ENCODE measurements around the gene CNOT2. TPM values are rescaled to one million over a fixed set of nuclear protein-coding genes. Genes with fewer than 3 reads are reported as not detected.

CNOT2 gene
- total RNA-seq, 1 experiment from 2014 or later = 64.7 TPM

- ATAC-seq (no peak), DNase-seq (ENCODE audit: low spot score) (no peak)
- no peaks in the 10 kb centered on the region for H3K9me3 Mint-ChIP-seq
- POLR2A ChIA-PET = no interaction called here
- no peak overlapping the region for H3K4me3 Mint-ChIP-seq
- no peak overlapping the region; the same call in 1 of the 2 replicates for H3K27ac Mint-ChIP-seq
- CTCF ChIA-PET = no interaction called here
- no peaks in the 10 kb centered on the region for H3K27me3 Mint-ChIP-seq (ENCODE audit: low read depth)
- H3K4me1 Mint-ChIP-seq = peaks cover 2% of the 10 kb centered on the region
- TF ChIP-seq USF1 (CRISPR knock-in tag; IDR thresholded peaks at IDR 0.05) (no peak), ZNF512 (CRISPR knock-in tag; IDR thresholded peaks at IDR 0.05; ENCODE audit: borderline replicate concordance) (no peak), ZNF281 (CRISPR knock-in tag; IDR thresholded peaks at IDR 0.05) (no peak)
- H3K36me3 Mint-ChIP-seq = peaks cover 46% of the 10 kb centered on the region
Observed at GRCh38 chr12:70398862-70399261, 155.6 kb downstream of the CNOT2 start.

GRCh38 chr12:70399311-70399710 lies 156.1 kb downstream of the CNOT2 start:
- H3K36me3 Mint-ChIP-seq = peaks cover 49% of the 10 kb centered on the region
- no peaks in the 10 kb centered on the region for H3K4me1 Mint-ChIP-seq
- POLR2A ChIA-PET = no interaction called here

GRCh38 chr12:70400124-70400523 lies 156.9 kb downstream of the CNOT2 start:
- CTCF ChIA-PET = no interaction called here
- Mint-ChIP-seq H3K27ac (no peak overlapping the region), H3K4me1 (no peaks in the 10 kb centered on the region), H3K4me3 (no peak overlapping the region), H3K9me3 (no peaks in the 10 kb centered on the region), H3K36me3 (peaks cover 57% of the 10 kb centered on the region), H3K27me3 (ENCODE audit: low read depth) (no peaks in the 10 kb centered on the region)
- POLR2A ChIA-PET = no interaction called here
- ATAC-seq (no peak), DNase-seq (ENCODE audit: low spot score) (no peak)
- TF ChIP-seq ATF3 (CRISPR knock-in tag; conservative IDR thresholded peaks at IDR 0.05) = no peak
- no peak for TF ChIP-seq STAT6 (CRISPR knock-in tag; conservative IDR thresholded peaks at IDR 0.05; ENCODE audit: low read depth)
- TF ChIP-seq NFATC4 (CRISPR knock-in tag; IDR thresholded peaks at IDR 0.05) = no peak
- no peak for TF ChIP-seq ZBTB43 (CRISPR knock-in tag; IDR thresholded peaks at IDR 0.05)
- no peak for TF ChIP-seq ERG (CRISPR knock-in tag; IDR thresholded peaks at IDR 0.05)
- no peak for TF ChIP-seq SP1 (CRISPR knock-in tag; conservative IDR thresholded peaks at IDR 0.05)
- TF ChIP-seq FOXP1 (CRISPR knock-in tag; IDR thresholded peaks at IDR 0.05; ENCODE audit: borderline replicate concordance) = no peak
- no peak for TF ChIP-seq ZNF219 (CRISPR knock-in tag; IDR thresholded peaks at IDR 0.05; ENCODE audit: borderline replicate concordance)
- no peak for TF ChIP-seq PRRX2 (CRISPR knock-in tag; IDR thresholded peaks at IDR 0.05)
- TF ChIP-seq ATF1 (CRISPR knock-in tag; IDR thresholded peaks at IDR 0.05) = no peak

More at GRCh38 chr12:70399311-70399710, 156.1 kb downstream of the CNOT2 start:
- Mint-ChIP-seq H3K27me3 (ENCODE audit: low read depth) (no peaks in the 10 kb centered on the region), H3K9me3 (no peaks in the 10 kb centered on the region), H3K27ac (no peak overlapping the region), H3K4me3 (no peak overlapping the region)
- no peak for ATAC-seq
- CTCF ChIA-PET = no interaction called here
- no peak for DNase-seq (ENCODE audit: low spot score)
- no peak for TF ChIP-seq USF2 (CRISPR knock-in tag; IDR thresholded peaks at IDR 0.05)
- no peak for TF ChIP-seq GRHL2 (CRISPR knock-in tag; IDR thresholded peaks at IDR 0.05; ENCODE audit: insufficient replicate concordance, severe bottlenecking)
- no peak for TF ChIP-seq FOXK1 (CRISPR knock-in tag; IDR thresholded peaks at IDR 0.05)
- no peak for TF ChIP-seq E2F4 (CRISPR knock-in tag; IDR thresholded peaks at IDR 0.05; ENCODE audit: borderline replicate concordance, low read depth)
- TF ChIP-seq ZNF121 (CRISPR knock-in tag; IDR thresholded peaks at IDR 0.05) = no peak
- no peak for TF ChIP-seq EMX1 (CRISPR knock-in tag; IDR thresholded peaks at IDR 0.05)
